ENCODE data around the gene ELOVL3. TPM values are rescaled to one million over a fixed set of nuclear protein-coding genes. Genes with fewer than 3 reads are reported as not detected.

The ELOVL3 gene
- total and polyA plus RNA-seq, 9 of the 15 experiments (the other 6 are each of a cell fraction or from before 2014, with no cell fraction given) = 0.32 to 3.3 (median 0.87) TPM

- no TSS peak for BruUV-seq (replicated peaks)
- POLR2A ChIA-PET = interaction anchor here (1.6 kb wide), 1 partner anchor 13 kb away, joined by 4 read pairs; no protein-coding TSS in a partner anchor
- no peak for ATAC-seq
- TF ChIP-seq ZNF197 (CRISPR knock-in tag; IDR thresholded peaks at IDR 0.05; ENCODE audit: low read depth) (no peak), GABPB1 (CRISPR knock-in tag; IDR thresholded peaks at IDR 0.05) (no peak), RNF2 (IDR thresholded peaks at IDR 0.05) (no peak), MCM5 (IDR thresholded peaks at IDR 0.05; ENCODE audit: low read depth) (no peak), TARDBP (IDR thresholded peaks at IDR 0.05) (no peak), U2AF1 (optimal IDR thresholded peaks at IDR 0.05; ENCODE audit: low read depth, low read length) (no peak), POLR2G (IDR thresholded peaks at IDR 0.05; ENCODE audit: low read depth, low read length) (no peak), POLR3G (IDR thresholded peaks at IDR 0.05; ENCODE audit: extremely low read depth, insufficient read length, insufficient replicate concordance) (no peak), ETV1 (tag; conservative IDR thresholded peaks at IDR 0.05; ENCODE audit: low read depth) (no peak), SIN3A (IDR thresholded peaks at IDR 0.05; ENCODE audit: borderline replicate concordance in 2 of 2, control insufficient read depth in 1 of 2, low read depth in 2 of 2, low read length in 2 of 2) (no peak), POLR2A (conservative IDR thresholded peaks at IDR 0.05) (no peak), SRF (CRISPR knock-in tag; IDR thresholded peaks at IDR 0.05) (no peak), RERE (CRISPR knock-in tag; IDR thresholded peaks at IDR 0.05; ENCODE audit: borderline replicate concordance) (no peak), ZNF551 (CRISPR knock-in tag; IDR thresholded peaks at IDR 0.05) (no peak), CBX2 (IDR thresholded peaks at IDR 0.05; ENCODE audit: insufficient read depth, low read length, poor library complexity, severe bottlenecking) (no peak), MIER1 (IDR thresholded peaks at IDR 0.05; ENCODE audit: low read depth) (no peak), MLLT1 (IDR thresholded peaks at IDR 0.05) (no peak)
These were observed 36.8 kb downstream of the ELOVL3 start for GRCh38 chr10:102262744-102263370.

More at GRCh38 chr10:102262744-102263370, 36.8 kb downstream of the ELOVL3 start:
- in situ Hi-C loops (cut with MboI) = no loop called here
- H3K27ac ChIP-seq (ENCODE audit: extremely low read depth, low read depth, low read length) = no peak overlapping the region
- H3K9me1 ChIP-seq (ENCODE audit: control insufficient read depth, insufficient read depth, low read length) = peaks cover 3% of the 10 kb centered on the region
- H4K20me1 ChIP-seq (replicated peaks; ENCODE audit: control insufficient read depth, insufficient read depth, low read length) = no peaks in the 10 kb centered on the region
- H3K27me3 ChIP-seq (ENCODE audit: control insufficient read depth in 2 of 2, insufficient read depth in 2 of 2, low read length in 2 of 2) = no peaks in the 10 kb centered on the region
- H3K9me3 ChIP-seq (replicated peaks; ENCODE audit: control insufficient read depth, insufficient read depth, low read depth, low read length) = no peaks in the 10 kb centered on the region
- intact Hi-C loops (cut with micrococcal nuclease) = no loop called here
- H3K4me1 ChIP-seq (replicated peaks in 1 of 2; ENCODE audit: control insufficient read depth in 2 of 2, insufficient read depth in 2 of 2, low read length in 2 of 2) = no peaks in the 10 kb centered on the region
- peaks cover 58% of the 10 kb centered on the region for H3K36me3 ChIP-seq (ENCODE audit: control insufficient read depth, insufficient read depth, low read length)
- CTCF ChIA-PET (ENCODE audit: low intra/inter-chr PET ratio) = no interaction called here
- H3K4me3 ChIP-seq = no peak overlapping the region
- H2AFZ ChIP-seq (ENCODE audit: low read depth, low read length) = no peak overlapping the region
- FAIRE-seq (no peak), DNase-seq (ENCODE audit: extremely low read depth in 1 of 4, low spot score in 3 of 4) (no peak)
- 81% methylated on average over 4 of the region's 4 CpGs for WGBS (ENCODE audit: insufficient coverage, low coverage, missing lambda C conversion rate)
- no peak overlapping the region for H3K9ac ChIP-seq (ENCODE audit: insufficient read depth in 1 of 2, low read depth in 2 of 2, low read length in 2 of 2)
- no peak overlapping the region for H3K4me2 ChIP-seq (ENCODE audit: insufficient read depth, low read length)
- peaks cover 19% of the 10 kb centered on the region; the same call in 2 of the 3 replicates for H3K79me2 ChIP-seq (ENCODE audit: control insufficient read depth, insufficient read depth, low read length)

Measured in K562 (cell line).